GM18868 (cell line): ENCODE results near the gene GHRH.

Source experiments
- ATAC-seq: cut with Tn5 transposase; IDR thresholded peaks from one replicate; pipeline ENCODE4 v1.9.1; 2021; ENCODE audit warnings: mild to moderate bottlenecking, moderate library complexity; ENCODE audit not compliant: unreplicated experiment

The GHRH gene

DNA sequence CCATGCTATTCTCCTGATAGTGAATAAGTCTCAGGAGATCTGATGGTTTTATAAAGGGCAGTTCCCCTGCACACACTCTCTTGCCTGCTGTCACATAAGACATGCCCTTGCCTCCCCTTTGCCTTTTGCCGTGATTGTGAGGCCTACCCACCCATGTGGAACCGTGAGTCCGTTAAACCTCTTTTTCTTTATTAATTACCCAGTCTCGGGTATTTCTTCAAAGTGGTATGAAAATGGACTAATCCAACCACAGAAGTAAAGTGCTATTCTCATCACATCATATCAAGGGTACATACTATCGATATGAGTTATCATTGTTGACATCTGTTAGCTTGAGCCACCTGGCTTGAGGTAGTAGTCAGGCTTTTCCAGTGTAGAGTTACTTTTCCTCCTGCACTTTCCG lies 30.1 kb upstream of the GHRH start:
- ATAC-seq: no peak

DNA sequence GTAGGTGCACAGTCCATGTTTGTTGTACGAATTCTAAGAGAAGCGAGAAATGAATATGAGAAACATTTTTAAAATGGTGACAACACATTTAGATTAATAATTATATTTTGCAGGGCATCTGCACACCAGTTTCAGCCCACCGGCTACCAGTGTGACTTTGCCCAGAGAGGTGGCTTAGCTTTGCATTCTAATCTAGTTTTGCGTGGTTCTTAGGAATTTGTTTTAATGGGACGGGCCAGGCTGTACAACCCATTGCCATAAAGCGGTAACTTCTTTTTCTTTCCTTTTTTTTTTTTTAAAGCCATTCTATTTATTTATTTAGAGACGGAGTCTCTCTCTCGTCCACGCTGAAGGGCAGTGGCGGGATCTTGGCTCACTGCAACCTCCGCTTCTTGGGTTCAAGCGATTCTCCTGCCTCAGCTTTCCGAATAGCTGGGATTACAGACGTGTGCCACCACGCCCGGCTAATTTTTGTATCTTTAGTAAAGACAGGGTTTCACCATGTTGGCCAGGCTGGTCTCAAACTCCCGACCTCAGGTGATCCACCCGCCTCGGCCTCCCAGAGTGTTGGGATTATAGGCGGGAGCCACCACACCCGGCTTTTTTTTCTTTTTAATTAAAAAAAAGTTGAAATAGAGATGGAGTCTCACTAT lies 28.7 kb upstream of the GHRH start:
- ATAC-seq: no peak

GRCh38 chr20:37288091-37288490 lies 26.5 kb upstream of the GHRH start:
- ATAC-seq: no peak

- ATAC-seq: no peak
Observed at GRCh38 chr20:37285664-37286374, 24.2 kb upstream of the GHRH start.

DNA sequence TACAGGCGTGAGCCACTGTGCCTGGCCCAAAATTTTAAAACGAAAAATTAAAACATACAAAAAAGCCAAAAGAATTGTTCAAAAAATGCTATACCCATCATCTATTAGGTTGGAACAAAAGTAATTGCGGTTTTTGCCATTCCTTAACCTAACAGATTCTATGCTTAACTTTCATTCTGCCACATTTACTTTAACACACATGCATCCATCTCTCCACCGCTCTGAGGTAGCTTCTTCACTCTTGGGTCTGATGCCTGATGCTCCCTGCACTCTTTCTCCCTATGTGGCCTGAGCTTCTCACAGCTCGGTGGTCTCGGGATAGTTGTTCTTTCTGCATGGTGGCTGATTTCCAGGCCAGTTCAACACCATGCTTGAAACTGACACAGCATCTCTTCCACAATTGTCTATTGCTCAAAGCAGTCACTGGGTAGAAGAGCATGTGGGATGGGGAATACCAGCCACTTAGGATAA lies 23.1 kb upstream of the GHRH start:
- ATAC-seq: no peak

DNA sequence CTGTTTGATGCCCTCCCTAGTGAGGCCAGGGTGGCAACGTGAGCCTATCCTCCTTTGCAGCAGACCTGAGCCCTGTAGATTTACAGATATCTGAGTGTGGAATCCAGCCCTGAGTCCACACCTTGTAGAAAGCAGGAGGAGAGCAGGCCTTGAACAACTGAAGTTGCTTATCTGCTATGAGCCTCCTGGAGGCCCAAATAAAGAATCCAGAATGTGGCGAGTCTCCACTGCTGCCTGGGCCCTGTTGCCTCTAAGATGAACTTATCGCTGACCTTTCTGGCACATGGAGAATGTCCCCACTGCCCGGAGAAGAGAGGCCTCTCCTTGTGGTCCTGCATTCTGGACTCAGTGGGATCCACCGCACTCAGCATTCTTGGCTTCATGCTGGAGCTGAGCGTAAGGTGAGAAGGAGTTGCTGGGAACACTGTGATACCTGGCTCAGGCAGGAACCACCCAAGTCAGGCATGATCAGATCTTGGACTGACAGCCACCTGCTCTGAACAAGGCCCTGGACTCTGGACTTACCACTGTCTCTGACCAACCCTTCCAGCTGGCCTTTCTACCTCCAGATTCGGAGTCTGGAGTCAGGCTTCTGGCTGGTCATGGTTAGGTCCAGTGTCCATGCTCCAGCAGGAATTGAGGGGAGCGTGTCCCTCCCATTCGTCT lies 22.0 kb upstream of the GHRH start:
- no peak for ATAC-seq

GRCh38 chr20:37282556-37282955 lies 20.9 kb upstream of the GHRH start:
- no peak for ATAC-seq

DNA sequence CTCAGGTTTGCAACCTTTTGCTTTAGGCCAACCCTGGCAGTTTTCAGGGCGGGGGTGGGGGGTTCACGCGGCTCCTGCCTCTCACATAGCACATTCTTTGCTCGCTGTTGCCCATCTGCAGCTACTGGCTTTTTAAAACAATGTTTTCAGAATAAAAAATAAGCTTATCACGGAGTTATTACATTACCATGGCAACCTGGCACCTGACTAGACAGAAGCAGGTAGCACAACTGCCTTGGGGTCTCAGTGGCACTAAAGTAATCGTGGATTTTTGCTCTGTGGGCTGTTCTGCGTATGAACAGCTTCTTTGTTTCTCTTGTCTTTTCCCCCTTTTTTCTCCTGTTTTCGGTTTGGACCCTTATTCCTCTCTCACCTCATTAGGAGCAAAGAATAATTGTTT lies 18.8 kb upstream of the GHRH start:
- no peak for ATAC-seq

DNA sequence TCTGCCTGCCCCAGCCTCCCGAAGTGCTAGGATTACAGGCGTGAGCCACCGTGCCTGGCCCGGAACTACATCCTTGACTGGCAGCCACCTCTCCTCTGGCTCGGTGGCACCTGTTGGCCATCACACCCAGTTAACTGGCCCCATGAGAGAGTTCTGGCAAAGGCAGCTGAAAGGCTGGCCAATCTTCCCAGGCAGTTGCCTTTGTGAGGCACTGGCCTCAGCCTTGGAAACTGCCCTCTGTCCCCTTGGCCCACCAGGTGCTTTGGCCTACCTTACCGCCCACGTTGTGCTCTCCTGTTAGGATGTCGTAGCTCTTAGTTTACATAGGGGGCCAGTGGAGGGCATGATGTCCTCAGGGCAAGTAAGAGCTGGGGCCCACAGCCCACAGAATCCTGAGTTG lies 18.2 kb upstream of the GHRH start:
- no peak for ATAC-seq

- no peak for ATAC-seq
Observed at GRCh38 chr20:37278966-37279590, 17.5 kb upstream of the GHRH start.

DNA sequence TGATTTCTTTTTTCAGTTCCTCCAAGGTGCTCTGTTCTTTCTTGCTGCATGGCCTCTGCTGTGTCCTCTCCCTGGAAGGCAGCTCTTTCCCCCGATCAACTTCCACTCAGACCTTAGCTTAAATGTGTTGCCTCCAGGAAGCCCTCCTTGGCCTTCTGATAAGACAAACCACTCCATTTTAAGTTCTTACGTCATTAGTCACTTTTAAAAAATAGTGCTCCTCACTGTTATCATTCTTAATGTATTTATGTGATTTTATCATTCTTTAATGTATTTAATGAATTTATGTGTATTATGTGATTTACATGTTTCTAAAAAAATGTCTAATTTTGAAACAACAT lies 15.6 kb upstream of the GHRH start:
- ATAC-seq: no peak

DNA sequence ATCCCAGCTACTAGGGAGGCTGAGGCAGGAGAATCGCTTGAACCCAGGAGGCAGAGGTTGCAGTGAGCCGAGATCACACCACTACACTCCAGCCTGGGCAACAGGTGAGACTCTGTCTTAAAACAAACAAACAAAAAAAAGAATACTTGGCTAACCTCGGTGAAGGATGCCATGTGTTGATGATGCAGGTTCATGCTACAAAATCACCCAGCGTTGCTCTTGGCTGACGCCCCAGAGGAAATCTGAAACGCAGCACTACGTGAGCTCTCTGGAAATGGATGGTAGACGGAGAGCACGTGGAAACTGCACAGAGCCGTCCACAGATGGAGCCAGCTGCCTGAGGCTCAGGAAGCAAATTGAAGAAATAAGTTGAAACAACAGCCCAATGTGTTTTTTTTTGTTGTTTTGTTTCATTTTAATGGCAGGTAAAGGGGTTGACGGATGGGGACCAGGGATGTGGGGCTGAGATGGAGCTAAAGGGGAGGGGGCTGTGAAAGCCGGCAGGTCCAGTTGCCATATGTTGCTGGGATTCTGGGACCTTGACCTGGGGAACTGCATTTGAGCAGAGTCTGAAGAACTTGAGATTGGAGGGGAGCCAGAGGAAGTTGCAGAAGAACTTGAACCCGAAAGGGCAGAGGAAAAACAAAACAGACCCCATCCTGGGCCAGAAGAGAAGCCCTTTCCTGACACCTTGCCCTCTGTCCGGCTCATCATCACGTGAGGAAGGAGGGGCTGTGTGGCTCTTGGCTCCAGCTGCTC lies 15.1 kb upstream of the GHRH start:
- ATAC-seq: no peak

DNA sequence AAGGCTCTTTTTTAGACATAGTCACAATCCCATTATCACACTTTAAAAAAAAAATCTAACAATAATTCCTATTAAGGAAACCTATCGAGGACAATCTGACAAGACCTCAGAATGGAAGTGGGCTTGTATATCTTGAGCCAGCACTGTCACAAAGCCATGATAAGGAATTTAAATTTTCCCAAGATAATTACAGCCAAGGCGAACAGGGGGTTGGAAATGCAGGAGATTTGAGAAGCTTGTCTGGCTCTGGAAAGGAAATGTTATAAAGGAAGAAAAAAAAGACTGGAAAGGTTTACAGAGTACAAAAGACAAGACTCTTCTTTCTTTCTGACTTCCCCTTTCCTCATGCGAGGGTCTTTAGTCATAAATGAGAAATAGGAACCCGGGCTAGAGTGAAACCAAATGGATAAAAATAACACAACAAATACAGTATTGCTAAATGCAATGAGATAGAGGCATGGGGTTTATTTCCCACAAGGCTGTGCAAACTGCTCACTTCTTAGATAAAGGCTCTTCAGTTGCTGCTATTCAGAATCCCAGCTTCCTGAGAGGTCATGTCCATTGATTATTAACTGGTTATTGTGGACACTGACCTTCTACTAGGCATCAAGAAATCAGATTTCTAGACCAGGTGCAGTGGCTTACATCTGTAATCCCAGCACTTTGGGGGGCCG lies 13.4 kb upstream of the GHRH start:
- ATAC-seq: no peak

DNA sequence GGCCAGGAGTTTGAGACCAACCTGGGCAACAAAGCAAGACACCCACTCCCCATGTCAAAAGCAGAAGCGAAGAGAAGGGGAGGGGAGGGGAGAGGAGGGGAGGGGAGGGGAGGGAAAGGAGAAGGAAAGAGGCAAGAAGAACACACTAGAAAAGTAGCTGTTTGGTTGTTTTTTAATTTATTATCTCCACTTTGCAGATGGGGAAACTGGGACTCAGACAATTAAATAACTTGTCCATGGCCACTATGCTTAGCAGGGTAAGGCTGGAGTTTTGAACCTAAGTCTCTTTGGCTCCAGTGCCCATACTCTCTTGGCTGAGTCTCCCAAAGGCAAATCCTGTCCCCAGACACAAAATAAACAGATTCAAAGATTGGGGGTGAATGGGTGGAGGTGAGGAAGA lies 12.4 kb upstream of the GHRH start:
- no peak for ATAC-seq

DNA sequence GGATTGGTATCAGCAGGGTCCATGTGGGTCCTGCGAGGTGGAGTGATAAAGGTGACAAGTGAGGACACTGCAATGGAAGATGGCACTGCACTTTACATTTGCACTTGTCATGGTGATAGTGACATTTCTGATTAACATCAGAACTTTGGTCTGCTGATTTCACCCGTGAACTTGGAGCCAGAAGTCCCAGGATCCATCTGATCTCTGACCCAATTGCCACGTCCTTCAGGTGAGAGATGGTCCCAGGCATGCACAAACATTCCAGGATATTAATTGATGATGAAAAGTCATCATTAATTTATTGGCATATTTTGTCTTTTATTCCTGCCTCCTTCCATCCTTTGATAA lies 9.8 kb upstream of the GHRH start:
- no peak for ATAC-seq

GRCh38 chr20:37270576-37271420 lies 9.2 kb upstream of the GHRH start:
- peak; percentile 69 for ATAC-seq

DNA sequence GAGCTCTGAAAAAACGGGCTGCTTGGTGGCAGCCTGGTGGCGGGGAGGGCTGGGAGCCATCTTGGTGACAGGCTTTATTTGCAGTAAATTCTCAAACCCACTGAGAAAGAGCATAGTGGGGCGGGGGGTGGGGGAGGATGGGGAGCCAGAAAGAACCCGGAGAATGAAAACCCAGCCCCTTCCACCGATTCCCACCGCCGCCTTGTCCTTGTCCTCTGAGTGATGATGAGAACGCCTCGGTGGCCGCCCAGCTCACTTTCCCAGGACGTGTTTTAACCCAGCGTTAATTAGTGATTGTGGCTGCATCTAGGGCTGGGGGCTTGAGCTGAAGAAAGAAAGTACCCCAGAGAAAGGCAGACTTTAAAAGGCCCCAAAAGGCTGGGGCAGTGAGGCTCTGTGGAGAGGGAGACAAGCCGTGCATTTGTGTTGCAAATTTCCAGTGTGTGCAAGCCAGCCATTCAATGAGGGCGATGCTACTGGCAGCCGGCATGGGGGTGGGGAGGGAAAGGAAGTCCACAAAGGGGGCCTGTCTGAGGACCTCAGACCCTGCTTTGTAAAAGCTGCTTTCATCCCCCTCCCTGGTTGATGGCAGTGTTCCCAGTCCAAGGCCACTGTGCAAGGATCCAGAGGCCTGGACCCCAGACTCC lies 6.2 kb upstream of the GHRH start:
- ATAC-seq: no peak

DNA sequence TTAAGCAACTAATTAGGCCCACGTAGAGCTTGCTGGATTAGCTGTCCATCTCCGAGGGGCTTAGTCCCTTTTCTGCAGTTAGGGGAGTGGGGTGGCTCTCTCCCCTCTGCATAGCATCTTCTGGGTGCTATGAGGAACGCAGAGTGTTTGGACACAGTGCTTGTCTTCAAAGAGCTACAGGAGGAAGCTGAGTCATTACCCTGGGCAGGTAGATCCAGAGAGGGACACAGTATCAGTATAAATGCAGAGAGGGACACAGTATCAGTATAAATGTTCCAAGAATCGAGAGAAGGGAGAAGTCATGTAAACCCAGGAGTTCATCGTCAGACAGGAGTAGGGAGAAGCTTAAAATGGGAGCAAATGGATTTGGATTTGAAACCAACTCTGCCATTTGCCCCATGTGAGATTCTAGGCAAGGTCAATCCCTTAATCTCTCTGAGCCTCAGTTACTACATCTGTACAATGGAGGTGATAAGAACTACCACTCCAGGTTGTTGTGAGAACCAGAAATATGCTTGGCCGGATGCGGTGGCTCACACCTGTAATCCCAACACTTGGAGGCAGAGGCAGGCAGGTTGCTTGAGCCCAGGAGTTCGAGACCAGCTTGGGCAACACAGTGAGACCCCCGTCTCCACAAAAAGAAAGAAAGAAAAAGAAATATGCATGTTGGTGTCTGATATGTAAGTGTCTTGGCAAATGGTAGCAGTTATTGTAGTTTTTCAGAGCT lies 5.5 kb upstream of the GHRH start:
- ATAC-seq: no peak

- ATAC-seq: no peak
Observed at GRCh38 chr20:37265152-37265551, 3.5 kb upstream of the GHRH start.
